ENCODE measurements around the gene RAB23.

RAB23 gene

DNA sequence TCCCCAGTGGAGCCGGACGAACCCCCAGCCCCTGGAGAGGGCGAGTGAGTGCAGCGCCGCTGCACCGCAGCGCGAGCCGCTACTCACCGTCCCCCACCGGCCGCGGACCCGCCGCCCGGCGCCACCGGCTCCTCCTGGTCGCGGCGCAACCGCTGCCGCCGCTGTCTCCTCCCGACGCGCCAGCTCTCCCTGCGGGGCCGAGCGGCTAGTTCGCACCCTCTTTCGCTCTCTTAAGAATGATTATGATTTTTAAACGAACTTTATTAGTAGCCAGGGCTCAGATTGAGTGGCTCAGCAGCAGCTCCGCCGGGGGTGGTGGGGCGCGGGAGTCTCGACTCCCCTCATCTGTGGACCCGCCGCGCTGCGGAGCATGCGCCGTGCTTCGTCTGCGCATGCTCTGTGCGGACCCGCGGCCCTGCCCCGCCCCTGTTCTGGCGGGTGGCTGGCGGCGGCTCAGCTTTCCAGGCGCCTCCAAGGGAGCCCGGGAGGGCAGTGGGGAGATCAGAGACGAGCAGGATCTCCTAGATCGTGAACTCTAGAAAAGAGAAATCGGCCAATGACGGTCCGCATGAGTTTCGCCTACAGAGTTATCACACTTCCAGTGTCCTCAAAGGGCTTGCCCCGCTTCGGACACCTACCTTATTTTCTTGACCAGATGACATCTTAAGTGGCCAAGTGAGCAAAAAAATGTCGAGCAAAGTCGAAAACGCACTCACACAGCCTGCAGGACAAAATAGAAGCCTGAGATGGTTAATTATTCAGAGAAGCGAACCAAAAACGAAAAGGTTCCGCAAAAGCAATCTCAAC, at the start of gene RAB23:
Gene RAB23 (minus strand): TSS at position 372 of the 807 bp plus-strand sequence. CDS start 11,927 bp downstream, outside the sequence.
- TF ChIP-seq, protein P1, sequence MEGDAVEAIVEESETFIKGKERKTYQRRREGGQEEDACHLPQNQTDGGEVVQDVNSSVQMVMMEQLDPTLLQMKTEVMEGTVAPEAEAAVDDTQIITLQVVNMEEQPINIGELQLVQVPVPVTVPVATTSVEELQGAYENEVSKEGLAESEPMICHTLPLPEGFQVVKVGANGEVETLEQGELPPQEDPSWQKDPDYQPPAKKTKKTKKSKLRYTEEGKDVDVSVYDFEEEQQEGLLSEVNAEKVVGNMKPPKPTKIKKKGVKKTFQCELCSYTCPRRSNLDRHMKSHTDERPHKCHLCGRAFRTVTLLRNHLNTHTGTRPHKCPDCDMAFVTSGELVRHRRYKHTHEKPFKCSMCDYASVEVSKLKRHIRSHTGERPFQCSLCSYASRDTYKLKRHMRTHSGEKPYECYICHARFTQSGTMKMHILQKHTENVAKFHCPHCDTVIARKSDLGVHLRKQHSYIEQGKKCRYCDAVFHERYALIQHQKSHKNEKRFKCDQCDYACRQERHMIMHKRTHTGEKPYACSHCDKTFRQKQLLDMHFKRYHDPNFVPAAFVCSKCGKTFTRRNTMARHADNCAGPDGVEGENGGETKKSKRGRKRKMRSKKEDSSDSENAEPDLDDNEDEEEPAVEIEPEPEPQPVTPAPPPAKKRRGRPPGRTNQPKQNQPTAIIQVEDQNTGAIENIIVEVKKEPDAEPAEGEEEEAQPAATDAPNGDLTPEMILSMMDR (IDR thresholded peaks at IDR 0.05; ENCODE audit: low read depth, low read length): no peak
- H3K4me3 ChIP-seq (ENCODE audit: low read depth, low read length): peak within 1 kb of the TSS; percentile 91

DNA sequence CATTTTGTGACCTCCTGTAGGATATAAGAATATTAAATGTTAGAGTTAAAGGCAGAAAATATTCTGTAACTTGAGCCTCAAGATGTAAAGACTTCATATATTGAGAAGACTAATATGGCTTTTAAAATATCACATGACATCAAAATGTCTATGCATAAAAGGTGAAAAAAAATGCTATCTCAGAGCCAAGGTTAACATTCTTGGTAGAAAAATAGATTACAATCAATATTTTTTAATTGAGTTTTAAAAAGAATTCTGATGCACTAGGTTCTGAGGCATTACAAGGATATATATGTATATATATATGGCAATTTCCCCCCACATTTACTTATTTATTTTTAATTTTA, 46.2 kb upstream of the RAB23 start:
- TF ChIP-seq, protein P1 (IDR thresholded peaks at IDR 0.05; ENCODE audit: low read depth, low read length): no peak

DNA sequence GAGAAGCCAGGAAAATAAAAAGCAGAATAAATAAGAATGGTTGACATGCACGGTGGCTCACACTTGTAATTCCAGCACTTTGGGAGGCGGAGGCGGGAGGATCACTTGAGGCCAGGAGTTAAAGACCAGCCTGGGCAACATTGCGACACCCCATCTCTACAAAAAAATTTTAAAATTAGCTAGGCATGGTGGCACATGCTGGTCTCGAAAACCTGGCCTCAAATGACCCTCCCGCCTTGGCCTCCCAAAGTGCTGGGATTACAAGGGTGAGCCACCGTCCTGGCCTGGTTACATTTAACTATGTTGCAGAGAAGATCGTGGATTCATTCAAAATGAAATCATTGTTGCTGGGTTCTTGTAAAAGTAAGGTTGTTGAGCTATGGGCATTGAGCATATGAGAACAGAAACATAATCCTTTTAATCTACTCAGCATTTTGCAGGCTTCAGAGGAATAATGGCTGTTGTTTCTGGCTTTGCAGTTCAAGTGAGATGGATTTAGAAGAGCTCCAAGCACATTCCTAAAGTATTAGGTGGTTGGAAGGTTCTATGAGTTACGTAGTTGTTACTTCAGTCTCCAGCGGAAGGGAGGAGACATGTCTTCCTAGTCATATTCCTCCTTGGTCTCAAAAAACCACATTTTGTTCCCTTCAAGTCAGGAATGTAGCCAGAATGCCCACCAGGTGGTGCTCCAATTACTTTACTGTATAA, 45.6 kb upstream of the RAB23 start:
- TF ChIP-seq, protein P1 (IDR thresholded peaks at IDR 0.05; ENCODE audit: low read depth, low read length): peak; percentile 34; the same call in 1 of the 2 replicates
- H3K4me3 ChIP-seq (ENCODE audit: low read depth, low read length): no peak overlapping the region

More for the DNA sequence above, 46.2 kb upstream of the RAB23 start:
- H3K4me3 ChIP-seq (ENCODE audit: low read depth, low read length): no peak overlapping the region

DNA sequence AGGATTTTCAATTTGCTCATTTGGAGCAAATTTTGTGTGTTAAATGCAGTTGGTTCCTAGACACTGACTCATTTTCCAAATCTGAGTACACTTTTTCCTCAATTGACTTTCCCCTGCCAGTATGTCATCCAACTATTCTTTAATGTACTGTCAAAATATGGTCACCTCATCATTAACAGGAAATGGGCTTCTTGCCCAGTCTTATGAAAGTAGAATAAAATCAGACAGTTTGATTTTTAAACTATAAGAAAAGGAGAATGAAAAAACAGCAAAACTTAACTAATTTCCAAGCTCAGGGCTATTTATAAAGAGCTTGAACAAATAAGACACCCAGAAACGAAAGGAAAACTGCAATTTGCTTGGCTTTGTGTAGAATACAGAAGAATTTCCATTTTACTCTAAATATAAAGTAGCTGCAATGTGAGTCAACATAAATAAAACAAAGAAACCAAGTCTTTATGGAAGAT, 43.7 kb upstream of the RAB23 start:
- TF ChIP-seq, protein P1 (IDR thresholded peaks at IDR 0.05; ENCODE audit: low read depth, low read length): no peak
- H3K4me3 ChIP-seq (ENCODE audit: low read depth, low read length): peak overlapping the region; percentile 24

DNA sequence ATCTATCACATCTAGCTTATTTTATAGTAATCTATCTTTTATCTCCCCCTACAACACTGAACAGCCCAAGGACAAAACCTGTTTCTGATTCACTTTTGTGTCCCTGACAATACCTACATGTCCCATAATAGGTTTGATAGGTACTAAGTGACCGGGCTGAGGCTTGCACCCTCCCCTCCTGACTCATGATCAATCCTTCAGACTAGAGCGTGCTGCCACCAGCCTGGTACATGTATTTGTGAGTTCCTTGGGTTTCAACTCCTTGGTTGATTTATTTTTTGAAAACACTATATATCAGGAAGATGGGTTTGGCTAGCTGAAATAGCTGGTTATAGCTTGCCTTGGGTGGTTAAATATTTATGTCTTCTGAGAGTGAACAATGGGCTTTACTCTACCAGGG, 41.6 kb upstream of the RAB23 start:
- TF ChIP-seq, protein P1 (IDR thresholded peaks at IDR 0.05; ENCODE audit: low read depth, low read length): no peak
- no peak overlapping the region for H3K4me3 ChIP-seq (ENCODE audit: low read depth, low read length)

DNA sequence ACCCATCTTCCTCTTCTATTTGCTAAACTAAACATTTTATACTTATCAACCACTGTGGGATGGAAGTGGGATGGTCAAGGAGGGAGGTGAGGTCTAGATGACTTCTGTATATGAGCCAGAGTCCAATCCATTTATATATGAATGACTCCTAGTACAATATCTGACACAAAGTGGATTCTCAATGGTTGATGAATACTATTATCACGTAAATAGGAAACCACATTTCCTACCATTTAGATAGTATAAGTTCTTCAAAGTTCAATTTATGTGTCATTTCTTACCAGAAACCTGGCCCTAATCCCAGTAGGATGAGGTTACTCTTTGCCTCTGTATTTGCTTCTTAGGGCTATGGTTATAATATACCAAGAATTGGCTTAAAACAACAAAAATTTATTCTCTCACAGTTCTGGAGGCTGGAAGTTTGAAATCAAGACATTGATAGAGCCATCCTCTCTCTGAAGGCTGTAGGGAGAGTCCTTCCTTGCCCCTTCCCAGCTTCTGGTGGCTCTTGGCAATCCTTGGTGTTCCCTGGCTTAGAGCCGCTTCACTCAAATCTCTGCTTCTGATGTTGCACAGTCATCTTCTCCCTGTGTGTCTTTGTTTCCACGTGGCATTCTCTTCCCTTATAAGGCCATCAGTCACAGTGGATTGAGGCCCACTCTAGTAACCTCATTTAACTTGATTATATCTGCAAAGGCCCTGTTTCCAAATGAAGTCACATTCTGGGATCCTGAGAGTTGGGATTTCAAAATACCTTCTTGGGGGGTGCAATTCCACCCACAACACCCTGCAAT, 41.0 kb upstream of the RAB23 start:
- TF ChIP-seq, protein P1 (IDR thresholded peaks at IDR 0.05; ENCODE audit: low read depth, low read length): no peak
- H3K4me3 ChIP-seq (ENCODE audit: low read depth, low read length): no peak overlapping the region

Data from WI38 (cell line).